GM04503 (cell line): ENCODE results near the gene ZNF507.

ENCODE experiments used
- DNase-seq: peaks from one replicate; pipeline ENCODE4 v3.0.0-alpha.2; 2012; ENCODE audit warnings: low read depth

ZNF507 gene

DNA sequence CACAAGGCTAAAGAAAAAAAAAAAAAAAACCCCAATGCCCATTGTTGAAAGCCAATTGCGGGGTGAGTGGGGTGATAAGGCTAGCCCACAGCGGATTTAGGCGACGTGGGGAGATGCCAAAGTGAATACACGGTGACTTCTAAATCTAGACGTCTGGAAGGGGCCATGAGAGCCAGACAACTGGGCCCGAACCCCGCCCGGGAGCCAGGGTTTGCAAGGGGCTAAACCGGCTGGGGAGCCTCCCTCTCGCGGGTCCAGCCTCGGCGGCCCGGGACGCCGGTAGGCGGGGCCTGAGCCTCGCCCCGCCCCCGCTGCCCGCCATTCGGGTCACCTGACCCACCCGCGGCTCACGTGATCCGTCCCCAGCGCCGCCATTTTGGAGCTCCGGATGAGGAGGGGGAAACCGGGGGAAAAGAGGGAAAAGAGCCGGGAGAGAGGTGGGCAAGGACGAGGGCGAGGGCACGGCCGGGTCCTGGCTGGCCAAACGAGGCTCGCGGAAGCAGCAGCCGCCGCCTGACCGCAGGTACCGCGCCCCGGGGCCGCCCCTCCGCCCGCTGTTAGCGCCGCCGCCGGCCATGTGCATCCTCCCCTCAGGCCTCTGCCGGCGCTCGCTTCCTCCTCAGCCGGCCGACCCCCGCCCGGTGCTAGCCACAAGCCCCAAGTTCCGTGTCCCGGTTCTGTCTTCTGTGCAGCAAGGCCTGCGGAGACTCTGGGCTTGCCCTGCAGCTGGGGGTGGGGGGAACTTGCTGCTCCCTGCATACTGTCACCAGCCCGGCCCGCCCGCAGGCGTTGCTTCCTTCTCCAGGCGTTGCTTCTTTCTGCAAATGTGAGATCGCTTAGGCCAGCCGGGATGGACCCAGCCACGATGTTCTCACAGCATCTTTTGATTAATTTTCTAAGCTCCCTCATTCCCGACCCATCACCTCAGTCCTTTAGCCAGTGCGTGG is at the start of gene ZNF507:
Gene ZNF507, plus strand, starts transcription at position 350 of the 947 bp plus-strand sequence. CDS start 7,221 bp downstream, outside the sequence.
- no peak for DNase-seq

DNA sequence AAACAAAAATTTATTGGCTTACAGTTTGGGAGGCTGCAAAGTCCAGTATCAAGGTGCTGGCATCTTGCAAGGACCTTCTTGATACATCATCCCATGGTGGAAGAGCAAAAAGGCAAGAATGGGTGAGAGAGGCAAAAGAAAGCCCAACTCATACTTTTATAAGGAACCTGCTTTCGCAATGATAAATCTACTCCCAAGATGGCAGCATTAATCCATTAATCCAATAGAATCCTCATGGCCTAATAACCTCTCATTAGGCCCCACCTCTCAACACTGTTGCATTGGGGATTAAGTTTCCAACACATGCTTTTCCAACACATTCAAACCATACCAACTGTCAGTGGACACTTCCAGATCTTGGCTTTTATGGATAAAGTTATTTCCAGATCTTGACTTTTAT is 48.7 kb upstream of the ZNF507 start:
- no peak for DNase-seq

DNA sequence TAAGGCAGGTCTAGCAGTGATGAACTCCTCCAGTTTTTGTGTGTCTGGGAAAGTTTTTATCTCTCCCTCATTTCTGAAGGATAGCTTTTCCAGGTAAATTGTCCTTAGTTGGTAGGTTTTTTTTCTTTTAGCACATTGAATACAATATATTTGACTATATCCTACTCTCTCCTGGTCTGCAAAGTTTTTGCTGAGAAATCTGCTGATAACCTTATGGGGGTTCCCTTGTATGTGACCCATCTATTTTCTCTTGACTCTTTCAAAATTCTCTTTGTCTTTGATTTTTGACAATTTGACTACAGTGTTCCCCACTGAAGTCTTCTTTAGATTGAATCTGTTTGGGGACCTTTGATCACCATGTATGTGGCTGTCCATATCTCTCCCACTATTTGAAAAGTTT is 42.6 kb upstream of the ZNF507 start:
- no peak for DNase-seq

DNA sequence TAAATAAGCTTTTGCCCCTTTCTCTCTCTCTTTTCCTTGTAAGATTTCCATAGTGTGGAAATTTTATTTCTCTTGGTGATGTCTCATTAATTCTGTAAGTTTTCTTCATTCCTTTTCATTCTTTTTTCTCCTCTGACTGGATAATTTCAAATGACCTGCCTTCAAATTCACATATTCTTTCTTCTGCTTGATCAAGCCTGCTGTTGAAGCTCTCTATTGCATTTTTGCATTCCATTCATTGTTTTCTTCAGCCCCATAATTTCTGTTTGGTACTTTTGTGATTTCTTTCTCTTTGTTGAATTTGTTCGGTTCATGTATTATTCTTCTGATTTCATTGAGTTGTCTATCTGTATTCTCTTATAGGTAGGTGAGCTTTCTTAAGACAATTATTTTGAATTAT is 42.2 kb upstream of the ZNF507 start:
- no peak for DNase-seq

DNA sequence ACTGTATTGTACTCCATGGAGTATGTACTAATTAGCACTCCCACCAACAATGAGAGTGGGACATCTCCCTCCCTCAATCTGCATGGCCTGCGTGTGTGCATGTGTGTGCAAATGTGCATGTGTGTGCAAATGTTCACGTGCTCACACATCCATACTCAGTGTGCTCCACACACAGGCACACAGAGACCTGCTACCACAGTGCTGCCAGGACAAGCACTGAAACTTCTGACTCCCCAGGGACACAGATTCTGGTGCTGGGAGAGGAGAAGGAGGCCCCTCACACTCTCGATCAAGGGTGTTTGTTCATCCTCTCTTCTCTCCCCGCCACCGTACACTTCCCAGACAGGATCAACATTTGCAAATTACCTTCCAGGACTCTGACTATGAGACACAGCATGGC is 37.8 kb upstream of the ZNF507 start:
- no peak for DNase-seq

DNA sequence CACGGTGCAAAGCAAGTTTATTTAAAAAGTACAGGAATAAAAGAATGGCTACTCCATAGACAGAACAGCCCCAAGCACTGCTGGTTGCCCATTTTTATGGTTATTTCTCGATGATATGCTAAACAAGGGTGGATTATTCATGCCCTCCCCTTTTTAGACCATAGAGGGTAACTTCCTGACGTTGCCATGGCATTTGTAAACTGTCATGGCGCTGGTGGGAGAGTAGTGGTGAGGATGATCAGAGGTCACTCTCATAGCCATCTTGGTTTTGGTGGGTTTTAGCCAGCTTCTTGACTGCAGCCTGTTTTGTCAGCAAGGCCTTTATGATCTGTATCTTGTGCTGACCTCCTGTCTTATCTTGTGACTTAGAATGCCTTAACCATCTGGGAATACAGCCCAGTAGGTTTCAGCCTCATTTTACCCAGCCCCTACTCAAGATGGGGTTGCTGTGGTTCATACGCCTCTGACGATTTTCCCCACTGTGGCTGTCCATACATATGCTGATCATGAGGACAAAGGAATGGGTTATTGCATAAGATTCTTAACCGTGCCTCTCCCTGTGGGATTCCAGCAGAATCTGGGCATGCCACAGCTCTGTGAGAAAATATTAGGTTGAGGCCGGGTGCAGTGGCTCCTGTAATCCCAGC is 36.9 kb upstream of the ZNF507 start:
- DNase-seq = peak; percentile 4

DNA sequence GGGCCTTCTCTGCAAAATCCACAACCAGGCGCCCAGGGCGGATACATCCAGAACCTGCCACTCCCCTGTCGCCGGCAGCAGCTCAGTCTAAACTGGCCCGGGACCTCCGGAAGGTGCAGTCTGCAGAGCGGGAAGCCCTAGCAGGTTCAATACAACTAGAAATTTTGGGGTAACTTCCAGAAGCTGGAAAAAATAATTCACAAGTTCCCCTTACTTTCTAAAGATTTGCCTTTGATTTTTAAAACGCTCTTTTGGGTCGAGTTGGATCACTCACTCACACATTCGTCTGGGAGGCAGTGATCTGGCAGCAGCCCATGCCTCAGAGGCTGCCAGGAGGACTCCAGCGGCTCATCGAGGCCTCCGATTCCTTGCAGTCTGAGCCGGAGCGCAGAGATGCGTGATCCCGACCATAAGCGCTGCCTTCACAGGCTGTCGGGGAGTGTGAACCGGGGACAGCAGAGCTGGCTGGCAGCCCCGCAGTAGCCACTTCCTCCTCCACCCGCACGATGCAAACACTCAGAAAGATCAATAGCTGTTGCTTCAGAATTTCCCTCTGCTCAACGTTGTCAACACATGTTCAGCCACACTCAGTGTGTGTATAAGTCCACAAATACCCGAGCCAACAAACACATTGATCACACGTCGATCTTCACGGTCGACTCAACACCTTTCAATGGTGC is 35.6 kb upstream of the ZNF507 start:
- DNase-seq = no peak

DNA sequence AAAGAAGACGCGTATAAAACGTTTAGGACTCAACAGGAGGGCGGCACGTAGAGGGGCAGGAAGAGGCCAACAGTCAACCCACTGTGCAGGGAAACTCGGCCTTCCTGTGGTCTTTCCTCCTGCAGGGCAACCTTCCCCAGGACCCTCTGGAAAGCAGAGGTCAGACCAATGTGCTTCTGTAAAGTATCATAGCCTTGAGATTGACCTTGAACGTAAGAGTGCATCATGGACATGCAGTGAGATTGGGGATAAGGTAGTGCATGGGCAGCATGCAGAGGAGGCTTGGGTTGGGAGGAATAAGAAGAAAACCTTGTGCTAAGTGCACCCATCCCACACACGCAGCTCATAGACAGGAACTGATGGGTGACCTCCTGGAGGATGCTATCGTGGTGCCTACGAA is 34.0 kb upstream of the ZNF507 start:
- DNase-seq = no peak

DNA sequence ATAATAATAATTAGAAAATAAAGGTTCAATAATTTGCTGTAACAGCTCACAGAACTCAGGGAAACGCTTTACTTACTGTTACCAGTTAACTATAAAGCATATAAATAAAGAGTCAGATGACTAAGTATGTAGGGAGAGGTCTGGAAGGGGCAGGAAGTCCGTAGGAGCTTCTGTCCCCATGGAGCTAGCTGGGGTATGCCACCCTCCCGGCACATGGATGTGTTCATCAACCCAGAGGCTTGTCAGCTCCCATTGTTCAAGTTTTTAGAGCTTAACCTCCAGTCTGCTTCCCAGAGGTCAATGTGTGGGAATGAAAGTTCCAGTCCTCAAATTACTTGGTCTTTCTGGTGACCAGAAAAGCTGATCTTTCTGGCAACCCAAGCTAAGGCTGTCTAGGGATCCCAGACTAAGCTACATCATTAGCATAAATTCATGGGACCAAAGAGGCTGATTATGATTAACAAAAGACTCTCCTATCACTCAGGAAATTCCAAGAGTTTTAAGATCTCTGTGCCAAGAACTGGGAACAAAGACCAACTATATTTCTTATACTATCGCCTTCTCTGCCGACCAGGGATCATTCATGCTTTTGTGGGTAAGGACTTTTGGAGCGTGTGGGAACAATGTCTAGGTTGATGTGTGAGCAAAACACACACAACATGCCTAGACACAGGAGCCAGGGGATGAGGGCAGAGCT is 31.7 kb upstream of the ZNF507 start:
- DNase-seq = no peak

DNA sequence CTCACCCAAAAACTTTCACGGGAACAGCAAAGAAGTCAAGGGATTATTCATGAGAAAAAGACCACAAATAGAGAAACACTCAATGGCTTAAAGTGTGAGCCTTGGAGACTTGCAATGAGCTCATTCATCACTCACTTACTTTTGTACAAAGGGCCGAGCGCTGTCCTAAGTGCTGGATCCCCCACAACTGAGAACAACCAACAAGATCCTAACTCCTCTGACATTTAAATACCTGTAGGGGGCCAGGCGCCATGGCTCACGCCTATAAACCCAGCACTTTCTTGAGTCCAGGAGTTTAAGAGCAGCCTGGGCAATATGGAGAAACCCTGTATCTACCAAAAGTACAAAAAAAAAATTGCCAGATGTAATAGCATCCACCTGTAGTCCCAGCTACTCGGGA is 29.4 kb upstream of the ZNF507 start:
- no peak for DNase-seq

DNA sequence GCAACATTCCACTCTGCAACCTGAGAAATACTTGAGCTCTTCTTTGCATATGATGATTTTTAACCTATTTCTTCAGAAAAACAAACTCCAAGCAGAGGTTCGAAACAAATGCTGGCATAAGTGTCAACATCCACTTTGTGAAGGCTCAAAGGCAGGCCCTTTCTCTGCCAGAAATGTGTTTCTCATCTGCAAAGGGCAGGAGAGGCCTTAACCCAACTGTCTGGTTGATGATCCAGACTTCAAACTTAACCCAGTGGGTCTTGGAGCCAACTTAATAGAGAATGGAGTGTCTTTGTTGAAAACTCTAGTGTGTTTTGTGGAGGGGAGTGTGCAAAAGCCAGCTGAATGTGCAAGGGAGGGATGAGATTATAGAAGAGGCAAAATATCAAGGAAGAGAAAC is 28.3 kb upstream of the ZNF507 start:
- no peak for DNase-seq

DNA sequence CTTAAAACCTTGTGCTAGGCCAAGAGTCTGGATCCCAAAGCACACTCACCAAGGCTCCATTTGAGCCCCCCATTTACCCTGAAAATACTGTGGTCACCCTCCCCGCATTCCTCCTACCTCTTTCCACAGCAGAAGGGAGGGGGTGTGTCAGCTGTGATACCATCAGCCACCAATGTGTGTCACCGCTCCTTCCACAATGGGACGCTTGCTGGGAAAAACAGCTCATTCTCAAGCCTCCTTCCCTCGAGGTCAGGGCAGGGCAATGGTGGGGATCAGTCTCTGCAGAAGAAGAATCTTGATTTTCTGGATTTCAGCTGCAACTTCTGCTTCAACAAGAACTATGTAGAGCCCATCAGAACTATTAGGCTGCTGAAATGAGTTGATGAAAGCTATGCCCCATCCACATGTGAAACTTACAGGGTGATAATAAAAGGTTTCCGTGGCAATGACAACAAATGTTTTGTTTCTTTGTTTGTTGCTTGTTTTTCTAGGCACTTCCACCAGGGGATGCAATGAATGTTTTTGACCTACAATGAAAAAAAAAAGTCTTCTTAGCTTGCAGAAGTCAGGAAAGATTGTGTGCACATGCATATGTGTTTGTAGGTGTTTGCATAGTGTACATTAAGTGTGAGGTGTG is 26.4 kb upstream of the ZNF507 start:
- DNase-seq = no peak

DNA sequence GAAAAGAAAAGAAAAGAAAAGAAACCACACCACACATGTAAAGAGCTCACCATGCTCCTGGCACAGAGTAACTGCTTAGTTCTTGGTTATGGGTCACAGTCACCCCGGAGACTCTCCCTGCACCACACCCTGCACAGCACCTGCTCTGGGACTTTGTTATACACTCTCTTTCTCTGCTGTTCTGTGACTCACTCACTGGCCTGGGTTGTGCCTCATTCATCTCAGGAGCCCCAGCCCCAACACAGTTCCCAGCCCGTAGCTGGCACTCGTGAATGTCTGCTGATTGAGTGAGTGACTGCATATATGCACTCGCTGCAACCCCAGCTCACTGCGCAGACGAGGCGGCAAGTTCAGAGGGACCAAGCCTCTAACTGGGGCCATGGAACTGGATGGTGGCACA is 22.9 kb upstream of the ZNF507 start:
- DNase-seq = no peak

DNA sequence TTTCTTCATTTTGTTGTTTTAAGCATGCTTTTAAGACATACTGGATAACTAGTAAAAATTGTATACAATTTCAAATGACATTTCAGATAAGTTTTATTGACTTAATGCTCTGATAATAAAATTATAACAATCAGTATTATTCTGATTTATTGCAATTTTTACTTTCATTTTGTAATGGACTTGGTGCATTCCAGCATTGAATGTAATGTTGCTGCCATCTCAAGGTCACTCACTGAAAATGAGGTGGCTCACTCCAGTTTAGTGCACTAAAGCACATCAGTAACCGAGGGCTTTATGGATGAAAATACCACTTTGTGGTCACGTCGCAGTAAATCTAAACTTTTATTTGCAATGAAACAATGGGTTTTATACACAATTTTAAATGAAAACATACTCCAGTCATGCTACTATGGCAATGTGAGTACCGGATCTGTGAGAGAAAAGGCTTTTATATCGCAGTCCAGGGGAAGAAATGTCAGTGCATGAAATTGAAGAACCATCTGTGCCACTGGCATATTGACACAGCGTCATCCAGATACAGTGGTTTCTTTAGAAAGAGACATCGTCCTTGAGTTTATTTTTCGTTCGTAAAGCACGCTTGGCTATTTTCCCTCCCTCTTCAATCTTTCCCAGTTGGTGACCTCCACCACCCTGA is 20.7 kb upstream of the ZNF507 start:
- no peak for DNase-seq

DNA sequence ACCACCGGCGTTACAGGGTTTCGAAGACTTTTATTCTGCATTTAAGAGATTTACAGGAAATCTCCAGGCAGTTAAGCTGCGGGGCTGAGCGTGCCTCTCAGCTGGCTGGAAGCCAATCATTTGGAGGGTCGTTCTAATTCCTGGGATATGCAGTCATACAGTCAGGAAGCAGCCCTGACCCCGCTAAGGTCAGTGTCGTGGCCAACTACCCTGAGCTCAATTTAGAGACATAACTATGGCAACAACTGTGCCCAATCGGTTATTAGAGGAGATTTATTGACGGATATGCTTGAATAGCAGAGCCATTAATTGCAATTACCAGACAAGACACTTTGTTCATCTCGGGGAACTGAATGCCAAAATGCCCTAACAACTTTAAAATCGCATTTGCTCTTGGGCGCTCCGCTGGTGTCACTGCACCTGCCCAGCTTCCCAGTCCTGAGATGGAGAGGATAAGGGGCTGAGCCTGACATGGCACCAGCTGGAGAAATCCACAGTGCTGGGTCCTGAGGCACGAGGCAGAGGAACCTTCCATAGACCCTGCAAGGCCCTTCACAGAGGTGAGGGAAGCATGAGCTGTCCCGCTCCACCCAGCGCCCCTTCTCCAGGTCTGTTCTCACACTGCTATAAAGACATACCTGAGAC is 15.1 kb upstream of the ZNF507 start:
- DNase-seq = no peak

DNA sequence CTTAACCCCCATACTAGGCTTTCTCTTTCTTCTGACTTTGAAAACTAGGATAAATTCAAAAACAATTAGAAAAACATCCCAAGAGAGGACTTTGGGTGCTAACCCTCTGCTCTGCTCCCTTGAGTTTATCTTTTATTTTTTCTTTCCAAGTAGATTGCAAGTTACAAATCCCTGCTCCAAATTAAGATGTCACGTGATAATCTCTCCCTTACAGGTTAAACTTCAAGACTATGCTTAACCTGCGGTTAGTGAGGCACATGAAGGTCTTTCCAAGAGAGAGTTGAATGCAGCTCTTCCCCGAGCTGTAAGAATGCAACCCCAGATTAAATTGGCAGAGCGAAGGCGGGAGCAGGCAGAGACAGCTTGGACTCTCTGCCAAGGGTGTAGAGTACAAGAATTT is 12.2 kb upstream of the ZNF507 start:
- no peak for DNase-seq

DNA sequence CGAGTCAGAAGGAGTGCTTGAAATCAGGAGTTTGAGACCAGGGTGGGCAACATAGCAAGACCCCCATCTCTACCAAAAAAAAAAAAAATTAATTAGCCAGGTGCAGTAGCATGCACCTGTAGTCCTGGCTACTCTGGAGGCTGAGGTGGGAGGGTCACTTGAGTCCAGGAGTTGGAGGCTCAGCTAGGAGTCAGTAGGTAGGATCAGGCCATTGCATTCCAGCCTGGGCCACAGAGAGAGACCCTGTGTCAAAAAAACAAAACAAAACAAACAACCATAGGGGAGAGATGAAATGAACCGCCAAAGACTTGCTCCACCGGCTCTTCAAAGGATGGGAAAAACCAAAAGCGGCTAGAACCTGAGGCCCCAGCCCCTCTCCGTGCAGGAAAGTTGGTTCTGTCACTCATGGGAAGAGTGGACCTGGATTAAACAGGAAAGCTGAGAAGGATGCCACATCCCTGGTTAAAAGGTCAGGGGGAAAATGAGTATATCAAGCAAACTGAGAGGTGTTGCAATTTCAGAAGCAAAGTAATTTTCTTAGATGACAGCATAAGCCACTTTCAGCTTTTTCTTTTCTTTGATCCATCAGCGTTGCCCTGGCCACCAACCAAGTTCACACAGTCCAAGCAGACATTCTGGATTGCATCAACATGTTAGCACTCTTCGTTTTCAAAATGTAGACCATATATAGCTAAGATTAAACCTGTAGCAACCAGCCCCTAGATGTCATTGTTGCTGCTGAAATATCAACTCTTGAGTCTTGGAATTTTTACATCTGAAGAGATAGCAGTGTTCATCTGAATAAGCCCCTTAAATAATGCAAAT is 8.9 kb upstream of the ZNF507 start:
- no peak for DNase-seq

DNA sequence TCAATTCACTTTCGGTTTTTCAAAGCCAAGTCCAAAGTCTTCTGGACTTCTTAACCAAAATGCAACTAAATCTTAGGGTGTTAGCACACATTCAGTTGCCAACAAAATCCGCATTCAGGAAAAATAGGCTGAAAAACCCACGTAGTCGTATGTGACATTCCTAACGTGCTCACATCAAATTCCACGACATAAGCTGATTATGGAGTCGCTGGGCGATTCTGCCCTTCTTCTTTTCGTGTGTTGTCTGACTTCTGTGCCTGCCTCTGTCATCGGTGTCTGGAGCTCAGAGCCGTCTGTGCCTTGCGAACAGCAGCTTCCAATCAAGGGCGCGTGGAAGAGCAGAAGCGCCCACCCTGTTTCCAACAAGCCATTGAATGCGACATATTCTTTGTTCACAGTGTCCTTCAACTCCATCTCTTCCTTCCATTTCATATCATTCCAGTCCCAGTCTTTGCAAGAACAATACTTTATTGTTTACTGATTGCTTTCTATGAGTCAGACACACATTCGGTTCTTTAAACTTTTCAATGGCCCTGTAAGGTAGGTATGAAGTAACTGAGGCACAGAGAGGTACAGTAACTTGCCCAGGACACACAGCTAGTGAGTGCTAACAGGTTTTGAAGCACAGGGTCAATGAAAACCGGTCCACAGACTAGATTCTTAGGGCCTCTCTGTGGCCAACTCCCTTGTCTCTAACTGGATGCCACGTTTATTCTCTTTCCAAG is 8.2 kb upstream of the ZNF507 start:
- DNase-seq = no peak

DNA sequence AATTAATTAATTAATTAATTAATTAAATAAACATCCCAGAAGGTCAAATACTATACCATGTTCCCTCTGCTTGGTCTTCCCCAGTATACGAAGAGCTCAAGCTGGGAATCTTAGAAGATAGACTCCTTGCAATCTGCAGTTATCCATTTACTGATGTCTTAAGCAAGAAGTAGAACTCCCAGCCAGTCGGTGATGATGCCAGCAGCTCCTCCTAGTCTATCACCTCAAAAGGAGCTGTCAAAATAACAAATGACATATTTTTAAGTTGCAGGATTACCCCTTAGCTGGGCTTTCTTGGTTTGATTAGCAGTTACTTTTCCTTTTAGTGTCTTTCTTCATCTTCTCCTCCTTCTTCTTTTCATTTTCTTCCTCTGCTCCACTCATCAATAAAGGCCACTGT is 6.0 kb upstream of the ZNF507 start:
- DNase-seq = no peak
